MCF 10A (cell line): ENCODE results near the gene KPNB1. TPM values are rescaled to one million over a fixed set of nuclear protein-coding genes. Genes with fewer than 3 reads are reported as not detected.

Experiments
- BruUV-seq: library from RNA; stranded (reverse); fragments of 400-500 nt; replicated peaks from 2 replicates; lab custom pipeline; 2021; lab: Mats Ljungman, UMichigan
- CTCF ChIA-PET: fragments of 300-600 bp; sonication (Branson Sonifier 250); formaldehyde crosslinking; extraction: SDS; loops from one replicate; lab custom pipeline; 2021; ENCODE audit warnings: antibody characterized with exemption, inconsistent platforms; lab: Yijun Ruan, JAX
- POLR2A ChIA-PET: fragments of 300-600, 350-650 bp; sonication (Branson Sonifier 250); formaldehyde crosslinking; extraction: SDS; loops from one replicate; lab custom pipeline; 2020; ENCODE audit warnings: antibody characterized with exemption, inconsistent platforms; lab: Yijun Ruan, JAX
- DNase-seq: peaks from one replicate; pipeline ENCODE4 v3.0.0-alpha.2; 2018; ENCODE audit not compliant: unreplicated experiment
- H3K27ac Mint-ChIP-seq: one replicate; pipeline ENCODE4 v1.8.0; 2022; ENCODE audit warnings: mild to moderate bottlenecking, low read depth, mixed read lengths; ENCODE audit not compliant: unreplicated experiment
- H3K27me3 Mint-ChIP-seq: one replicate; pipeline ENCODE4 v1.8.0; 2022; ENCODE audit warnings: mixed read lengths; ENCODE audit not compliant: insufficient read depth, unreplicated experiment
- H3K36me3 Mint-ChIP-seq: one replicate; pipeline ENCODE4 v1.8.0; 2022; ENCODE audit warnings: mild to moderate bottlenecking, moderate library complexity, mixed read lengths; ENCODE audit not compliant: insufficient read depth, unreplicated experiment
- H3K4me1 Mint-ChIP-seq: one replicate; pipeline ENCODE4 v1.8.0; 2022; ENCODE audit warnings: mixed read lengths; ENCODE audit not compliant: insufficient read depth, unreplicated experiment
- H3K4me3 Mint-ChIP-seq: one replicate; pipeline ENCODE4 v1.8.0; 2022; ENCODE audit warnings: mild to moderate bottlenecking, moderate library complexity, mixed read lengths; ENCODE audit not compliant: unreplicated experiment
- H3K9me3 Mint-ChIP-seq: one replicate; pipeline ENCODE4 v1.8.0; 2022; ENCODE audit warnings: mixed read lengths; ENCODE audit not compliant: unreplicated experiment
- CTCF ChIP-seq: fragments of 200-600 bp; IDR thresholded peaks from one replicate; pipeline ENCODE4 v1.8.0; 2022; ENCODE audit warnings: antibody characterized with exemption, mild to moderate bottlenecking; ENCODE audit not compliant: unreplicated experiment
- intact Hi-C: fragments of 100-400 bp; cut with micrococcal nuclease; formaldehyde crosslinking; loops from 2 replicates; pipeline ENCODE4 v1.14.1; 2022
- total RNA-seq: library from RNA; stranded (reverse); gene quantifications from 2 replicates; pipeline ENCODE4 v1.2.3, GENCODE V29; 2022

Gene KPNB1
- total RNA-seq, 1 experiment from 2014 or later: 609 TPM

GRCh38 chr17:47650525-47651522 lies 1.1 kb downstream of the KPNB1 start:
- peak; percentile 95 for DNase-seq
- H3K4me3 Mint-ChIP-seq: peak overlapping the region; percentile 88
- no TSS peak for BruUV-seq
- H3K36me3 Mint-ChIP-seq: peaks cover 54% of the 10 kb centered on the region
- intact Hi-C loops: no loop called here
- TF ChIP-seq CTCF: no peak
- peak overlapping the region; percentile 91 for H3K27ac Mint-ChIP-seq
- no peaks in the 10 kb centered on the region for H3K27me3 Mint-ChIP-seq
- H3K9me3 Mint-ChIP-seq: no peaks in the 10 kb centered on the region
- ChIA-PET POLR2A (interaction anchor here (0.6 to 3.6 kb wide), 13 partner anchors 8 to 200 kb away, joined by 3 to 25 read pairs (median 4); partner anchors contain the start of gene SP6), CTCF (interaction anchor here (0.6 to 1.2 kb wide), 3 partner anchors 13 to 148 kb away, joined by 3 read pairs; no protein-coding TSS in a partner anchor)
- H3K4me1 Mint-ChIP-seq: peaks cover 33% of the 10 kb centered on the region

DNA sequence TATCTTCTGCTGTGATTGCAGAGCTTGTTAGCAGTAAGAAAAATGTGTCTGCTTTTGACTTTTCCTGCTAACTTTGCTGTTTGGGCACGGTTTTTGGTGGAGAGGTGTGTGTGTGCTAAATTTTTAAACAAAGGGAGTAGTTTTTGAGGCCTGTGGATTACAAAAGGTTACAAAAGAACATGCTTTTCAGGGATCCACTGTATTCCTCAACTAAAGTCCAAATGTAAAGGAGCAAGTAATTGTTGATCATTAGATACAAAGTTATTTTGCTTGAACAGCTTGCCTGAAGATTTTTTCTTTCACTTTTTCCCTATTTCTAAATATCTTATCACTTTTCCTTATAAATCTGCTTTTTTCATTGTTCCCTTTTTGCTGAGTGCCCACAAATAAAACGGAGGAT lies 2.0 kb downstream of the KPNB1 start:
- intact Hi-C loops: no loop called here
- Mint-ChIP-seq H3K4me3 (peak overlapping the region; percentile 88), H3K9me3 (no peaks in the 10 kb centered on the region), H3K4me1 (peaks cover 33% of the 10 kb centered on the region), H3K27me3 (no peaks in the 10 kb centered on the region), H3K27ac (no peak overlapping the region), H3K36me3 (peaks cover 62% of the 10 kb centered on the region)
- DNase-seq: no peak
- TSS peak; percentile 35 for BruUV-seq
- no peak for TF ChIP-seq CTCF
- ChIA-PET CTCF (interaction anchor here (0.6 to 1.2 kb wide), 3 partner anchors 12 to 147 kb away, joined by 3 read pairs; no protein-coding TSS in a partner anchor), POLR2A (interaction anchor here (1.0 to 3.6 kb wide), 5 partner anchors 13 to 199 kb away, joined by 3 to 25 read pairs (median 4); partner anchors contain the start of gene SP6)

DNA sequence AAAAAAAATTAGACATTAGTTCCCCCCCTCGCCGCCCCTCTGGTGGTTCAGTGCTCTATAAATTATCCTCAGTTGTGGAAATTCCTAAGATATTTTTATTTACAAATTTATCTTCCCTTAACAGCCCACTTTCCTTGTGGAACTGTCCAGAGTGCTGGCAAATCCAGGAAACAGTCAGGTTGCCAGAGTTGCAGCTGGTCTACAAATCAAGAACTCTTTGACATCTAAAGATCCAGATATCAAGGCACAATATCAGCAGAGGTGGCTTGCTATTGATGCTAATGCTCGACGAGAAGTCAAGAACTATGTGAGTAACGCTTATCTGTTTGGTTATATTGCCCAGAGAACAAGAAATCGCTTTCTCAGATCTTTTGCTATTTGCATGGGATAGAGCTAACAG lies 2.9 kb downstream of the KPNB1 start:
- POLR2A ChIA-PET: interaction anchor here (0.7 to 3.6 kb wide), 2 partner anchors 12 to 159 kb away, joined by 3 to 25 read pairs; no protein-coding TSS in a partner anchor
- intact Hi-C loops: no loop called here
- Mint-ChIP-seq H3K4me1 (peaks cover 33% of the 10 kb centered on the region), H3K36me3 (peaks cover 67% of the 10 kb centered on the region), H3K27ac (no peak overlapping the region), H3K9me3 (no peaks in the 10 kb centered on the region), H3K4me3 (peak overlapping the region; percentile 88), H3K27me3 (no peaks in the 10 kb centered on the region)
- no TSS peak for BruUV-seq
- CTCF ChIA-PET: interaction anchor here (3.2 kb wide), 1 partner anchor 12 kb away, joined by 28 read pairs; no protein-coding TSS in a partner anchor
- DNase-seq: no peak
- TF ChIP-seq CTCF: no peak

DNA sequence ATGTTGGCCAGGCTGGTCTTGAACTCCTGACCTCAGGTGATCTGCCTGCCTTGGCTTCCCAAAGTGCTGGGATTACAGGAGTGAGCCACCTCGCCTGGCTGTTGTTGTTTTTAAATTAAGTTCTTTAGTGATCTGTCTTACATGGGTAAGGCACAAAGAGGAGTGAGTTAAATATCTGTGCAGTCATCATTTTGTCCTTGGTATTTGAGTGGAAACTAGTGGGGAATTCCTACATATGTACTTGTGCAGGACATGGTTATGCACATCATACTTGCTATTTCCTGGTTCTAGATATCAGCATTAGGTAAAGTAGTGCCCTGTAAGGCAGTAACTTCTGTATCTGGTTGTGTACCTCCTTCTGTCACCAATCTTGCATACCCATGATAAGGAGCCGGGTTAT lies 3.7 kb downstream of the KPNB1 start:
- no TSS peak for BruUV-seq
- Mint-ChIP-seq H3K4me3 (no peak overlapping the region), H3K9me3 (no peaks in the 10 kb centered on the region), H3K36me3 (peaks cover 75% of the 10 kb centered on the region), H3K4me1 (peaks cover 33% of the 10 kb centered on the region), H3K27ac (no peak overlapping the region), H3K27me3 (no peaks in the 10 kb centered on the region)
- no peak for TF ChIP-seq CTCF
- intact Hi-C loops: no loop called here
- DNase-seq: no peak
- POLR2A ChIA-PET: no interaction called here
- CTCF ChIA-PET: interaction anchor here (3.2 kb wide), 1 partner anchor 11 kb away, joined by 28 read pairs; no protein-coding TSS in a partner anchor
